Mesenchymal stem cell (in vitro differentiated cells and primary cell): ENCODE results near the gene ASPDH.
A peak's percentile ranks its signal among the peaks of the same experiment; 100 is the strongest.

Experiments used
- DNase-seq: peaks from one replicate; pipeline ENCODE4 v3.0.0-alpha.2; 2013
- H2AFZ ChIP-seq: one replicate; pipeline ENCODE4 v1.6.1; 2013; ENCODE audit warnings: low read depth, mild to moderate bottlenecking, control low read depth, inconsistent platforms, low read length, moderate library complexity
- H2AK5ac ChIP-seq: 2 replicates; pipeline ENCODE4 v1.6.1; 2013; ENCODE audit warnings: low read length, moderate library complexity, mild to moderate bottlenecking, inconsistent platforms; ENCODE audit not compliant: severe bottlenecking
- H2BK120ac ChIP-seq: one replicate; pipeline ENCODE4 v1.6.1; 2013; ENCODE audit warnings: low read depth, mild to moderate bottlenecking, inconsistent platforms, low read length, moderate library complexity
- H2BK12ac ChIP-seq, 2 experiments: one replicate each; pipeline ENCODE4 v1.6.1; 2013; ENCODE audit warnings: inconsistent platforms in 2 of 2, low read length in 2 of 2, mild to moderate bottlenecking in 2 of 2, moderate library complexity in 2 of 2, control low read depth in 1 of 2
- H2BK15ac ChIP-seq: one replicate; pipeline ENCODE4 v1.6.1; 2013; ENCODE audit warnings: mild to moderate bottlenecking, low read depth, inconsistent platforms; ENCODE audit not compliant: poor library complexity, severe bottlenecking
- H2BK5ac ChIP-seq: 2 replicates; pipeline ENCODE4 v1.6.1; 2013; ENCODE audit warnings: low read depth, mild to moderate bottlenecking, low read length, control low read depth, inconsistent platforms; ENCODE audit not compliant: poor library complexity, severe bottlenecking
- H3K14ac ChIP-seq, 2 experiments: one replicate each; pipeline ENCODE4 v1.6.1; 2013; ENCODE audit warnings: inconsistent platforms in 2 of 2, low read length in 2 of 2, control low read depth in 1 of 2, mild to moderate bottlenecking in 1 of 2, moderate library complexity in 1 of 2
- H3K18ac ChIP-seq, 2 experiments: one replicate each; pipeline ENCODE4 v1.6.1; 2013; ENCODE audit warnings: inconsistent platforms in 2 of 2, low read length in 2 of 2, control low read depth in 1 of 2, low read depth in 1 of 2, mild to moderate bottlenecking in 1 of 2
- H3K23ac ChIP-seq, 2 experiments: one replicate each; pipeline ENCODE4 v1.6.1; 2013; ENCODE audit warnings: inconsistent platforms in 2 of 2, low read length in 2 of 2, mild to moderate bottlenecking in 2 of 2, moderate library complexity in 2 of 2, control low read depth in 1 of 2
- H3K27ac ChIP-seq: 2 replicates; pipeline ENCODE4 v1.5.1; 2013; ENCODE audit warnings: mild to moderate bottlenecking, moderate library complexity, low read length, control low read depth, inconsistent platforms; ENCODE audit not compliant: poor library complexity, severe bottlenecking
- H3K27me3 ChIP-seq, 2 experiments: 2 replicates each; pipeline versions ENCODE4 v1.6.1 to v1.7.0; 2013; ENCODE audit warnings: low read length in 2 of 2, mild to moderate bottlenecking in 2 of 2, moderate library complexity in 2 of 2, control low read depth in 1 of 2, inconsistent platforms in 1 of 2; ENCODE audit not compliant: control insufficient read depth in 1 of 2, insufficient read depth in 1 of 2
- H3K36me3 ChIP-seq, 2 experiments: 2 replicates each; pipeline versions ENCODE4 v1.6.1 to v1.7.0; 2013; ENCODE audit warnings: low read length in 2 of 2, control low read depth in 1 of 2, inconsistent platforms in 1 of 2, low read depth in 1 of 2, mild to moderate bottlenecking in 1 of 2; ENCODE audit not compliant: insufficient read depth in 2 of 2, control insufficient read depth in 1 of 2
- H3K4ac ChIP-seq, 2 experiments: one replicate each; pipeline ENCODE4 v1.6.1; 2013; ENCODE audit warnings: inconsistent platforms in 2 of 2, low read length in 2 of 2, mild to moderate bottlenecking in 2 of 2, moderate library complexity in 2 of 2, control low read depth in 1 of 2, low read depth in 1 of 2
- H3K4me1 ChIP-seq: 2 replicates; pipeline ENCODE4 v1.6.1; 2013; ENCODE audit warnings: low read depth, low read length, control low read depth; ENCODE audit not compliant: control insufficient read depth, insufficient read depth
- H3K4me2 ChIP-seq: 2 replicates; pipeline ENCODE4 v1.6.1; 2013; ENCODE audit warnings: low read length, mild to moderate bottlenecking, inconsistent platforms; ENCODE audit not compliant: poor library complexity, severe bottlenecking
- H3K4me3 ChIP-seq, 2 experiments: 2 replicates each; pipeline versions ENCODE4 v1.5.1 to v1.7.0; 2013; ENCODE audit warnings: low read length in 2 of 2, mild to moderate bottlenecking in 2 of 2, control low read depth in 1 of 2, low read depth in 1 of 2; ENCODE audit not compliant: insufficient read depth in 1 of 2
- H3K79me1 ChIP-seq: replicated peaks from 2 replicates; pipeline ENCODE4 v1.6.1; 2013; ENCODE audit warnings: mild to moderate bottlenecking, control low read depth, low read length, inconsistent platforms; ENCODE audit not compliant: poor library complexity, severe bottlenecking
- H3K9ac ChIP-seq: 2 replicates; pipeline ENCODE4 v1.7.0; 2013; ENCODE audit warnings: mild to moderate bottlenecking, low read length, moderate library complexity
- H3K9me3 ChIP-seq: 2 replicates; pipeline ENCODE4 v1.7.0; 2013; ENCODE audit warnings: mild to moderate bottlenecking, low read length; ENCODE audit not compliant: control insufficient read depth
- H4K8ac ChIP-seq: one replicate; pipeline ENCODE4 v1.6.1; 2013; ENCODE audit warnings: inconsistent platforms, mild to moderate bottlenecking, low read length, moderate library complexity
- H4K91ac ChIP-seq: one replicate; pipeline ENCODE4 v1.6.1; 2013; ENCODE audit warnings: mild to moderate bottlenecking, low read length, inconsistent platforms
- WGBS: methylation state at CpG from one replicate; pipeline ENCODE4 v1.1.7; 2013; ENCODE audit warnings: mixed read lengths; 5-methylcytosine and 5-hydroxymethylcytosine counted together

Gene ASPDH

DNA sequence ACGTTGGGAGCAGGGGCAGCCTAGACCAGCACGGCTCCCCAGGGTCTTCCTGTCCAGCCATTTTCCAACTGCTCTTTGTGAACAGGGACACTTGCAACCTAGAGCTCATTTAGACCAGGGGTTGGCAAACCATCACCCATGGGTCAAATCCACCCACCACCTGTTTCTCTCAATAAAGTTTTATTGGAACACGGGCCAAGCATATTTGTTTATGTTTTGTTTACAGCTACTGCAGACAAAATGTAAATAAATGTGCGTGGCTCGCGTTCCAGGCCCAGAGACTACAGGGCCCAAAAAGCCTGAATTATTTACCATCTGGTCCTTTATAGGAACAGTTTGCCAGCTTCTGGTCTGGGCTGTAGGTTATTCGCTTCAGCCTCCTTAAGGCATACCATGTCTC is 50.7 kb downstream of the ASPDH start:
- no peak overlapping the region for H2BK15ac ChIP-seq
- no peak overlapping the region for H3K27ac ChIP-seq
- no peak overlapping the region for H2BK12ac ChIP-seq
- H3K9me3 ChIP-seq: no peaks in the 10 kb centered on the region
- no peak overlapping the region for H2AFZ ChIP-seq
- no peak overlapping the region for H3K18ac ChIP-seq
- H3K14ac ChIP-seq: no peak overlapping the region
- H3K23ac ChIP-seq: no peak overlapping the region
- 71% methylated on average over 7 of the region's 7 CpGs for WGBS
- no peak overlapping the region for H3K4me3 ChIP-seq
- no peaks in the 10 kb centered on the region for H3K79me1 ChIP-seq
- peaks cover 0 to 7% of the 10 kb centered on the region in 2 experiments for H3K36me3 ChIP-seq
- H3K9ac ChIP-seq: no peak overlapping the region
- peak overlapping the region; percentile 25 for H2AK5ac ChIP-seq
- no peak overlapping the region for H3K4me2 ChIP-seq
- H4K8ac ChIP-seq: no peak overlapping the region
- no peak overlapping the region for H2BK120ac ChIP-seq
- H4K91ac ChIP-seq: no peak overlapping the region
- H3K4me1 ChIP-seq: peaks cover 12% of the 10 kb centered on the region
- H3K4ac ChIP-seq: no peak overlapping the region
- H3K27me3 ChIP-seq: peaks cover 0 to 44% of the 10 kb centered on the region in 2 experiments
- DNase-seq: no peak
- H2BK5ac ChIP-seq: no peak overlapping the region
